HG03469 (cell line): ENCODE measurements around the gene SPCS2.
A peak's percentile ranks its signal among the peaks of the same experiment; 100 is the strongest.
"Not testable (repeated sequence)": the region's sequence is repeated elsewhere in the genome, so short reads cannot be mapped to it uniquely, and the experiment has no call there.

Experiments used
- ATAC-seq: cut with Tn5 transposase; IDR thresholded peaks from one replicate; pipeline ENCODE4 v1.9.1; 2021; ENCODE audit warnings: mild to moderate bottlenecking, moderate library complexity, moderate number of reproducible peaks; ENCODE audit not compliant: unreplicated experiment

SPCS2 gene

DNA sequence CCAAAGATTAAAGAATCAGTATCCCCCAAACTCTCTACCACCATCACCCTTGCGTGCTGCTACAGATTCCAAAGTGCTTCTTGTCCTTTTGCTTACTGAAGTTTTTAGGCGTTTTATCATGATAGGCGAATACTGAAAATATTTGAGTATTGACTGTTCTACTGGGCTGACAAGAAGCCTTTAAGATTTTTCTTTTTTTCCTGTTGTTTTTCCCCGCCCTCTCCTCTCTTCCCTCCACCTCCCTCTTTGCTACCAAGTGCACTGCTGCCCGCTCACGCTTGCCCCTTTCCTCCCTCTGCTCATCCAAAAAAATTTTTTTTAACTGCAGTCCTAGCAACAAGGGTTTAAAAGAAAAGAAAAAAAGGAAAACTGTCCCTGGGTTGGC lies 679 bp downstream of the SPCS2 start:
- no peak for ATAC-seq

DNA sequence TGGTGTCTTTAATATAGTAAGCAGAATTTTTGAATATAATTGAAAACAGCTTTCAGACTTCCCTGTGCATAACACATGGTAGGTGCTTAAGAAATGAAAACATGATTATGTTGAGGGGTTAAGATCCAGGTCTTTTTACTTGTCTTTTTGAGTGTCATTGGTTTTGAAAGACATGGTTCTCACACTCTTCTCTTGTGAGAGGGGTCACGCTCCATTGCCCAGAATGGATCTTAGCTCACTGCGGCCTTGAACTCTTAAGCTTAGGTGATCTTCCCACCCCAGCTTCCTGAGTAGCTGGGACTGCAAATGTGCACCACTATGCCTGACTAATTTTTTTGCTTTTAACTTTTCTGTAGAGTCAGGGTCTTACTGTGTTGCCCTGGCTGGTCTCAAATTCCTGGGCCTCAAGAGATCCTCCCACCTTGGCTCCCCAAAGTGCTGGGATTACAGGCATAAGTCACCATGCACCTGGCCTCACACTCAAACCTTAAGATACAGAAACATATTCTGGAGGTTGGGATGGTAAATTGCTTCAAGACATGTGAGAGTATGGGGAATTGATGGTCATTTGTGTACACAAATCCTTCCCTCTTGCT lies 1.4 kb downstream of the SPCS2 start:
- ATAC-seq = no peak

DNA sequence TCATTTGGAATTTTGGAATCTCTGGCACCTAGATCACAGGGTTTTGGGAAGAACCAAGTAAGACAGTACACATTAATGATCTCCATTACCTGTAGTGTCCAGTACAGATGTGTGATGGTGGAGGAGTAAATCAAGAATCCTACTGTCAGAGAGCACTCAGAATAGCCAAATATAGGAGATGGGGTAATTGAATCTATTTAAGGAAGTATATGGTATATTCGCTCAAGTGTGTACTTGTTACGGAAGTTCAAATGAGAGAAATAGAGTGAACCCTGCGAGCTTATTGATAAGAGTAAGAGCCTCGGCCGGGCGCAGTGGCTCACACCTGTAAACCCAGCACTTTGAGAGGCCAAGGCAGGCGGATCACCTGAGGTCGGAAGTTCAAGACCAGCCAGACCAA lies 2.2 kb downstream of the SPCS2 start:
- ATAC-seq = no peak

DNA sequence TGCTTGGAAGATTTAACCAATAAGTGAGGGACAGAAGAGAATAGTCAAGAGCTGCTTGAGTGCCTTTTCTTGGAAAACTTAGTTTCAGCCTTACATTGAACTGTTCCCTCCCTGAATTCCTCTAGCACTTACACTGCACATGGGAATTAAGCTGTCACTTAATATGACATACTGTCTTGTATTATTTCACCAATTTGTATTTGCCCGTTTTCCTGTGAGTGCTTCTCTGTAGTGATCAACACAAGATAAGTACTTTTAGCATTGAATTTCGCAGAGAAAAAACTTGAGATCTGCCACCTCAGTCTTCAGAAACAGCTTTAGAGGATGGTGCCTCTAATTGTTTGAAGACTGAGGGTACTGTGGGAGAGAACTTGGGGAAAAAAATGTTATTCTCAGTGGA lies 3.7 kb downstream of the SPCS2 start:
- no peak for ATAC-seq

DNA sequence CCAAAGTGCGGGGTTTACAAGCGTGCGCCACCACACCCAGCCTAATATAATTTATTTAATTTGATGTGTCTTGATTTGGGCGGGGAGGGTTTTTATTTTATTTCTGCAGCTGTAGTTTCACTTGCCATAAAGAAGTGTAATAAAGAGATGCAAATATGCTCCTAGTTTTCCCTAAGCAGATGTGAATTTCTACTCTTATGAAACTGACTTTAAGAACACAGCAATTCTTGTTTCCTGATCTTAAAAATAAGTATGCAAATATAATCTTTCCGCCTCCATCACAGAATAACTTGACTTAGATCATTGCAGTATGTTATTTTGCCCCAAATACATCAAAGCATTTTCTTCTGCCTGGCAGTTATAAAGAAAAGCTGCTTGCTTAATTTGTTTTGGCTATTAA lies 4.4 kb downstream of the SPCS2 start:
- ATAC-seq = no peak

DNA sequence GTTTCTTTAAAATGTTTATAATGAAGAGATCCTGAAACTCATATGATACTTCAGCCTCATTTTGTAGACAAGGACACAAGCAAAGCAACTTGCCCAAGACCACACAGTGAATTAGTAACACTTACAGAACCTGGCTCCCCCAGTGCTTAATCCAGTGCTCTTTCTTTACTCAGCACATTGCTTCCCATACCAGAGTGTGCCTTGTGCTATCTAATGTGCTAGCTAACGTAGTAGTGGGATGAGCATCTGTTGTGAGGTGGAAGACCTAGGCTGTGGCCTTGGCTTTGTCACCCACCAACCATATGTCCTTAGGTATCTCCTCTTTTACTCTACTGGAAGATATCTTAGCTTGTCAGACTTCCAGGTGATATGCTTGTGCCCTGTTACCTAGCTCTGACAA lies 5.1 kb downstream of the SPCS2 start:
- no peak for ATAC-seq

DNA sequence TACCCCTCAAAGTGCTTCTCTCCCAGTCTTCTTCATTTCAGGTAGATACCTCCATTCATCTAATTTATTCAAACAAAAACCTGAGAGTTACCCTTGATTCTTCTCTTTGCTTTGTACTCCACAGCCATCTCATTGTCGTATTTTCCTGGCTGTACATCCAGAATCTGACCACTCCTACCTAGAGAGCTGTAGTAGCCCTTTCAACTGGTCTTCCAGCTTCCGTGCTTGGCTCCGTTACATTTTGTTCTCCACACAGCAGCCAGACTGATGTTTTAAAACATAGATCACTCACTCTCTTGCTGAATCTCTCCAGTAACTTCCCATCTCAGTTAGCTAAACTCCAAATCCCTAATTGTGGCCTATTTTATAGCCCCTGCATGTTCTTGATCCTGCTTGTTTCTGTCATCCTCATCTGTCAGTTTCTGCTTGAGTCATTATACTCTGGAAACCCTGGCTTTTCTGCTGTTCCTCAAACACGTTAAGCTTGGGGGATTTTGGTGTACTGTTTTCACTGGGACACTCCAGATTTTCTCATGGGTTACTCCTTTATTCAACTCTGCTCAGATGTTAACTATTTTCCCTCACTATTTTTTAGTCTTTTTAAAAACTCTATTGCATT lies 7.4 kb downstream of the SPCS2 start:
- no peak for ATAC-seq

DNA sequence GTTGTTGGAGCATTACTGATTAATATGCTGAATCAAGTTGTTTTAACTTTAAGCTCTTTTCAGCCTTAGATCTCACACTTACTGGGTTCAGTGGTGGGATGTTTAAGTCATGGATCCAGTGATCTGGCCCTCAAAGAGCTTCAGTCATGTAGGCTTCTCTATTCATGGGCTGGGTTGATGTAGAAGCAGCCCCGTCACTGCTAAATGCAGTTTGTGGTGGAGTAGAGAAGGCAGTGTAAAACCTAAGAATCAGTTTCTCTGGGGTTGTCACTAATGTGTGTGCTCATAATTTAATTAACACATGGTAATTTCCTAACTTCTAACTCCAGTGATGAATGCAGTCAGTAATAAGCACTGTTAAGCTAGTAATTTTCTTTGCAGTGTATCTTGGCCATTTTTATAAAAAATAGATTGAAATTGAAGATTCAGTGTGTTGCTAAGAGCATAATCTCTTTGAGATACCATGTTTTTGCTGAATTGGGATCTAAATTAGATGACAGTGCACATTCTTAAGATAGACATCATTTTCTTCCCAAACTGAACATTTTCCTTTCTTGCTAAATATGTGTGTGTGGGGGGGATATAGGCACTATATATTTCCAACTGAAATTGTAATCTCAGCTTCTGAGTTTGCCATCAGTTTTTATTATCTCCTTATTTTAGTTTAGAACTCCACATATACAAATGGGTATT lies 9.0 kb downstream of the SPCS2 start:
- no peak for ATAC-seq

DNA sequence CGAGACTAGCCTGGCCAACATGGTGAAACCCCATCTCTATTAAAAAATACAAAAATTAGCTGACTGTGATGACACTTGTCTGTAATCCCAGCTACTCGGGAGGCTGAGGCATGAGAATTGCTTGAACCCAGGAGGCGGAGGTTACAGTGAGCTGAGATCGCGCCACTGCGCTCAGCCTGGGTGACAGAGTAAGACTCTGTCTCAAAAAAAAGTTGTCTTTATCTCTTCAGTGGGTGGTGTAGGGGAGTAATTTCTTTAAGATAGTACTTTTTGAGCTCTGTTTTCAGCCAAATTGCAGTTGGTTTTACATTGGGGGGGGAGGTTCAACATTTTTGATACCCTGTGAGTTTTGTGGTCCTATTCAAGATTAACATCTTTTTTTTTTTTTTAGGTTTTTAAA lies 11.1 kb downstream of the SPCS2 start:
- not testable (repeated sequence) for ATAC-seq

DNA sequence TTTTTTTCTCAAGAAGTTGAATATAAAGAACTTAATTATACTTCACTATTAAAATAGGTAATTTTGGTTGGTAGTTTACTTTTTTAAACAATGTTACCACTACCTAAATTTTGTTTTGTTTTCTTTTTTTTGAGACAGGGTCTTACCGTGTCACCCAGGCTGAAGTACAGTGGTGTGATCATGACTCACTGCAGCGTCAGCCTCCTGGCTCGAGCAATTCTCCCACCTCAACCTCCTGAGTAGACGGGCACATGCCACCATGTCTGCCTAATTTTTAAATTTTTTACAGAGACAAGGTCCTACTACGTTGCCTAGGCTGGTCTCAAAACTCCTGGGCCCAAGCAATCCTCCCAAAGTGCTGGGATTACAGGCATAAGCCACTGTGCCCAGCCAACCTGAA lies 17.6 kb downstream of the SPCS2 start:
- no peak for ATAC-seq

DNA sequence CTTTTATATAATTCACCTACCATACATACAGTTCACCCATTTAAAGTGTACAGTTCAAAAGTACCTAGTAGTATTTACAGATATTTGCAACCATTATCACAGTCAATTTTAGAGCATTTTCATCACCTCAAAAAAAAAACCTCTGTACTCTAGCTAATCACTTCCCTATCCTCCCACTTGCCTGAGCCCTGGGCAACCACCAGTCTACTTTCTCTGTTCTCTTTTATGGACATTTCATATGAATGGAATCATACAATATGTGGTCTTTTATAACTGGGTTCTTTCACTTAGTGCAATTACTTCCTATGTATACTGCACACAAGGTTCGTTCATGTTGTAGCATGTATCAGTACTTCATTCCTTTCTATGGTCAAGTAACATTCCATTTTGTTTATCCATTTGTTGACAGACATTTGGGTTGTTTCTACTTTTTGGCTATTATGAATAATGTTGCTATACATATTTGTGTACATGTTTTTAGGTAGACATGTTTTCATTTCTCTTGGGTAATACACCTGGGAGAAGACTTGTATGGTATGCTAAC lies 21.9 kb downstream of the SPCS2 start:
- no peak for ATAC-seq

DNA sequence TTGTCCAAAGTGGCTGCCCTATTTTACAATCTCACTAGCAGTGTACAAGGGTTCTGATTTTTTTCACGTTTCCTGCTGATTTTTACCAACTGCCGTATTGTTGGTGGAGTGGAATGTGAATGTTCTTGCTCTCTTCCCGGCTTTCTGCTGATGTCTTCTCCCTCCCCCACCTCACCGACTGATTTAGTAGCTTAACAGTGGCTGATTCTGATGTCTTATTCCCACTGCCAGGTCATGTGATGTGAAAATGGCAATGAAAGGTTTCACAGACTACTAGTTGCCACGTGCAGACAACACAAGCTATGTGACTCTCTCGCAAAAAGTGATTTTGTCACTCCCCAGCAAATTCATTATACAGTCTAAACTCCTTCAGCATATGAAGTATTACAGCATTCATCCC lies 22.4 kb downstream of the SPCS2 start:
- ATAC-seq = no peak

DNA sequence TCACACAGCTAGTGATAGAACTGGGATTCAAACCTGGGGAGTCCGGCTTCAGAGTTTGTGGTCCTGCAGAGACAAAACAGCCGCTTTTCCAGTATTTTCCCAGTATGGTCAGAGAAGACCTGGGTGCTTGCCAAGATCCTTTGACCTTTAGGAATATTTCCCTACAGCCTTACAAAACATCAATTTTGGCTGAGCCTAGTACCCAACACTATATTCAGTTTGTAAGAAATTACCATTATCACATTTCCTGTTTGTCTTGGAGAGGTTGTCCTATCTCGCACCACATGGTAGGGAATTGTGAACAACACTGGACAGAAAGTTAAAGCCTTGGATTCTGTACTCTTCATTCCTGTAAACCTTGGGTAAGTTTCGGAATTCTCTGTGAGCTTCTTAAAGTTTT lies 29.0 kb downstream of the SPCS2 start:
- ATAC-seq = no peak

DNA sequence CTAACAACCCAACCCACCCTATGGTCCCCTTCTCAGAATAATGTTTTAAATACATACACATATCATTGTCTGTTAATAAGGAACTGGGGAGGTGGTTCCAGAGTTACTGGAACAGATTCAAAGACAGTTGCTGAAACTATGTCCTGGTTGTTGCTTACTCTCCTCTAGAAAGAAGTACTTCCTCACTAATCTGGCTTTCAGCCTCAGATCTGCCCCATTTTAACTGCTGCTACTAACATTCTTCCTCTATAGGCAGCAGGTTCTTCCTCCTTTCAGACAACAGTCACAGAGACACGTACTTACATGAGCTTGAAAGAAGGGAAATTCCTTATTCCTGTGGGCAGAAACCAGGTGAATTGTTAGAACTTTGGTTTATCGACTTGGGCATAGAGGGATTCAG lies 31.6 kb downstream of the SPCS2 start:
- no peak for ATAC-seq

DNA sequence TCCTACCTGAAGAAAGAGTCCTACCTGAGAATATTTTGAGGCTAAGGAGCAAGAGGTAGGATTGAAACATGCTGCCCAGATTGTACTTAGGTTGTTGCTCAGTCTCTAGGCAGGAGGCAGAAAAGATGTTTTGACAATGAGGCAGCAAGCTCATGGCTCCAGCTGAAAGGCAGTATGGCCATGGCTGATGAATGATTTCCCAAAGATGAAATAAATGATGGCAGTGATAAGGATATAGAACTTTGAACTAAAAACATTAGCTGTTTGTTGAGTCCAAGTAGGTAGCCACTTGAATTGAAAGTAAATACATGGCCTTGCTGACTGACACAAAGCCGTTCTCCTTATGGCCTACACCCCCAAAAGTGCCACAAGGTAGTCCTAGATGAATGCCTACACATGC lies 32.8 kb downstream of the SPCS2 start:
- no peak for ATAC-seq

DNA sequence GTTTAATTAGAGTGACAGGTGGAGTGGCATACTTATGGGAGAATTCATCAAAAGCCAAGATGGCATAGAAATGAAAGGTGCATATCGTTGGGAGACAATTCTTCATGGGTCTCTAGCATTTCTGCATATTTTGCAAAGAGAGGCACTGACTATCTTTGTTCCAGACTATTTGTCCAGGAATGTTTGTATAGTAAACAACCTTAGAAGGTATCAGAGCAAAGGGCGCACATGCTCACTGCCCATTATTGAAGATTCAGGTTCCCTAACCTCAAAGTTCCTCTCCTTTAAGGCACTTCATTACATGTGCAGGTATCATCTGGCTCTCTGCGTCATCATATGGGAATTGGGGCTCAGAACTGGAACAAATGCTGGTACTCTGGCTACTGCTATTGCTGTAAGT lies 35.0 kb downstream of the SPCS2 start:
- no peak for ATAC-seq

DNA sequence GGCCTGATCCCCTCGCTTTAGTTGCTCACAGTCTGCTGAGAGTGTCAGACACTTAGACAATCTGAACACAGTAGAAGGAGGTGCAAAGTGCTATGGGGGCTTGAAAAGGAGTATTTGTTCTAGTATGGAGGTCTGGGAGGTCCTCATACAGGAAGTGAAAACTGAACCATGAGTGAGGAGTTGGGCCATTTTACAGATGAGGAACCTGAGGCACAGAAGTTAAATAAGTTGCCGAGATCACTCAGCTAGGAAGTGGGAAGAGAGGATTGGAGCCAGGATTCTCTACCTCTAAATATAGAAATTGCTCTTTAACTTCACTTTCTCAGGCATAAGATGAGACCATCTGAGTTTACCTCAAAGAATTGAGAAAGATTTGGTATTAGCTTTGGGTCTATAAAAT lies 35.7 kb downstream of the SPCS2 start:
- no peak for ATAC-seq

DNA sequence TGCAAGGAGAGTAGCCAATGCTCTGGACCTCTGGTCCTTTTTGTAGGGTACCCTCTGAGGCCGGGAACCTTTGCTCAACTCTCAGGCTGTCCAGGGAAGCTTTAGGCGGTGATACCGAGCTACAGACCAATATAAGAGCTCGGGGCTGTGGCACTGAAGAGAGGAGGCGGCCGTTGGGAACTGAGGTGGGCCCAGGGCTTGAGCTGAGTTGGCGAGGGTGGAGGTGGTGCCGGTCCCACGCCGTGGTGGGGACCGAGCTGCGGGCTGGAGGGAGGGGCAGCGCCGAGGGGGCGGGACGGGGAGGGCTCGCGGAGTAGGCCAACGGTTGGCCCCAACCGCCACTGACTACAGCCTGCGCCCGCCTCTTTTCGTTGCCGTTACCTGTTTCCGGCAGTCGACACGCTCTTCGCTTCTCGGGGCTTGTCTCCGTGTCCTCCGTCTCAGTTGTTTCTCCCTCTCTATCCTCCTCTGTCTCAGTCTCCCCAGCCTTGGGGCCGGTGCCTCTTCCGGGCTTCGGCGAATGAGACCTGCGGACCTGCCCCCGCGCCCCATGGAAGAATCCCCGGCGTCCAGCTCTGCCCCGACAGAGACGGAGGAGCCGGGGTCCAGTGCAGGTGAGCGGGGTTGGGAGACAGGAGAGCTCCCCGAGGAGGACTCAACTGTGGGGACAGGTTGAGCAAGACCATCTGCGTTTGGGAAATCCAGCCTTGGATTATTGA lies 39.6 kb downstream of the SPCS2 start, which contains the start of gene NEU3:
TSS of gene NEU3 (plus strand) at position 393 of the 719 bp plus-strand sequence. CDS start at position 521, 128 bp downstream.
- ATAC-seq = peak; percentile 57

DNA sequence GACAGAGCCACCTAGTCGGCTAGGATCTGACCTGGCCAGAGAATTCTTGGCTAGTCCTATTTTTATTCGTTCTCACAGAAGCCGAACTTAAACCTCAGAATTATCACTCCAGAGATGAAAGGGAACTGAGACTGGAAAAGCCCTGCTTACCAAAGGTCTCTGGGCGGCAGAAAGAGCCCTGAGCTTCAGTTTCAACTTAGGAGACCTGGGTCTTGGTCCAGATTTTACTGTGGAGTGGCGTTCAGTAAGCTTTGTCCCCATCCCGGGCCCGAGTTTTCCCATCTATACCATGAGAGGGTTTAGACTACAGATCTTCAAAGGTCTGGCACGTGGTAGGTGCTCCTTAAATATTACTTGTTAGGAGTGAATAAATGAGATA lies 40.2 kb downstream of the SPCS2 start:
- ATAC-seq = no peak

DNA sequence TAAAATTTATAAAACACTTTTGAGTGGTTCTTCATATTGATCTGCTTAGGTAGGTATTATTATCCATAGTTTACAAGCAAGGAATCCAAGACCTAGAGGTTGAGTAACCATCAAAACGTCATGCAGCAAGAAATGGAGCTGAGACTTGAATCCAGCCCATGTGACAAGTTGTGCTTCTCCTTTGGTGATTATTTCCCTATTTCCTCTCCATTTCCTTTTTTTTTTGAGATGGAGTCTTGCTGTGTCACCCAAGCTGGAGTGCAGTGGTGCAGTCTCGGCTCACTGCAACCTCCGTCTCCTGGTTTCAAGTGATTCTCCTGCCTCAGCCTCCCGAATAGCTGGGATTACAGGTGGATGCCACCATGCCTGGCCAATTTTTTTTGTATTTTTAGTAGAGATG lies 41.1 kb downstream of the SPCS2 start:
- not testable (repeated sequence) for ATAC-seq

DNA sequence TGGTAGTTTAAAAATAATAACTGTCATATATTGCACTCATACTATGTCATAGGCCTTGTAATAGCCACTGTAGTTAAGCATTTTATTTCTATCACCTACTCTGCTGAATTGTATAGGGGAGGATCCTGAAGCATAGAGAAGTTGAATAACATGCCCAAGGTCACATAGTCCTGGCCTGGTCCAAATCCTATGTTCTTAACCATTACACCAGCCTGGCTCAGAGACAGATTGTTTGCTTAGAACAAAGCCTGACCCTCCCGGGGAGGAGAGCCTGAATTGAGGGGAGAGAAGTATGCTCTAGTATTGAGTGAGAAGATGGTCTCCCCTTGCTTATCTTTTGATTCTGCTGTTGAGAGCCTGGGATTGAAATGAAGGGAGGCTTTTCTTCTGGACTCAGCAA lies 41.9 kb downstream of the SPCS2 start:
- no peak for ATAC-seq

DNA sequence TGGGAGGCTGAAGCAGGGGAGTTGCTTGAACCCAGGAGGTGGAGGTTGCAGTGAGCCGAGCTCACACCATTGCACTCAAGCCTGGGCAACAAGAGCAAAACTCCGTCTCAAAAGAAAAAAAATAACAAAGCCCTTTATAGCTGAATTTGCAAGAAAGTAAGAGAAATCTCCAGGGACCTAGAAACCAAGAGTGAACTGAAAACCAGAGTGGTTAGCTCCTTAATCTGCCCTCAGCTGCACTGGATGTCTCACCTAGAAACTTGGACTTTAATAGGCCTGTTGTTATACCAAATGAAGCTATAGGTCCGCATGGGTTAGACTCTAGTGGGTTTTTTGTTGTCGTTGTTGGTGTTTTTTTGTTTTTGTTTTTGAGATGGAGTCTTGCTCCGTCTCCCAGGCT lies 43.8 kb downstream of the SPCS2 start:
- ATAC-seq = peak; percentile 33
